ENCODE results near the gene AUTS2.

DNA sequence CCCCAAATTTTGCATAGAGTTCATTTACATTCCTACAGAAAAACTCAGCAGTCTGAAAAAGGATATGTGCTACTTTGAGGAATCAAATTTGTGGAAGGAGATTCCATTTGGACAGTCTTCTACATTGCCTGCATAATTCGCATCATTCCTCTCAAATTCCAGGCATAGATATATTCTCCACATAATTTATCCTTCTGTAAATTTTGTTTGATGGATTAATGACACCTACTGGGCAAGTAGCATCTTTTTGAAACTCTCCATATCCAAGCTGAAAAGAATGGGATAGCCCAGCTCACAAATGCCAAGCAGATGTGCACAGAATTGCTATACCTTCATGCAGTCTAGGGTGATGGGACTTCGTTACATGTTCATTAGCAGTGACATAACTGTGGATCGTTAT, 515.3 kb downstream of the AUTS2 start:
- TF ChIP-seq NFRKB (IDR thresholded peaks at IDR 0.05) (no peak), ELF4 (IDR thresholded peaks at IDR 0.05) (no peak)
